ENCODE data around the gene CCDC85B. TPM values are rescaled to one million over a fixed set of nuclear protein-coding genes. Genes with fewer than 3 reads are reported as not detected.

CCDC85B gene
- total RNA-seq, 1 donor from 2014 or later = 46.9 TPM

DNA sequence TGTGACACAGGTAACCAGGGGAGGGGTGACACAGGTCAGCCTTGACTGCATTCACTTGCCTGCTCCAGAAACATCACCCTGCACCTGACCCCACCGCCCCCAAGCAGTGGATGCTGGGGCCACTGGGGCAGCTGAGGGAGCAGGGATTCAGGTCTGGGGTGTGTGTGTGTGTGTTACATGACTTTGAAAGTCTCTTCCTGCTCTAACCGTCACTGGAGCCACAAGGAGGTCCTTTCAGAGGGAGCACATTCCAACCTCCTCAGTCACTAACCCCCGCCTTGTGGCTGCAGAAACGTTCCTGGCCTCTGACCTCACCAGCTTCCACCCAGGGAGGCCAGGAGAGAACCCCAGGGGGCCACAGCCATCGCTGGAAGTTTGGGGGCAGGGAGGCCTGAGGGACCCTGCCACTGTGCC lies 12.6 kb downstream of the CCDC85B start:
- intact Hi-C loops (cut with micrococcal nuclease) = no loop called here

DNA sequence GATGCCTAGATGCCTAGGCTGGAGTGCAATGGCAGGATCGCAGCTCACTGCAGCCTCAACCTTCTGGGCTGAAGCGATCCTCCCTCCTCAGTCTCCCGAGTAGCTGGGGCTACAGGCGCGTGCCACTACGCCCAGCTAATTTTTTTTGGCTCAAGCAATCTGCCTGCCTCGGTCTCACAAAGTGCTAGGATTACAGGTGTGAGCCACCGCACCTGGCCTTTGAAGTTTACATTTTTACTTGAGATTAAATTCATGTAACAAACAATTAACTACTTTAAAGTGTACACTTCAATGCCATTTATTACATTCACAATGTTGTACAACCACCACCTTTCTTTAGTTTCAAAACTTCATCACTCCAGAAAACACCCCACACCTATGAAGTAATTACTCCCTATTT lies 13.2 kb downstream of the CCDC85B start:
- intact Hi-C loops (cut with micrococcal nuclease) = no loop called here

DNA sequence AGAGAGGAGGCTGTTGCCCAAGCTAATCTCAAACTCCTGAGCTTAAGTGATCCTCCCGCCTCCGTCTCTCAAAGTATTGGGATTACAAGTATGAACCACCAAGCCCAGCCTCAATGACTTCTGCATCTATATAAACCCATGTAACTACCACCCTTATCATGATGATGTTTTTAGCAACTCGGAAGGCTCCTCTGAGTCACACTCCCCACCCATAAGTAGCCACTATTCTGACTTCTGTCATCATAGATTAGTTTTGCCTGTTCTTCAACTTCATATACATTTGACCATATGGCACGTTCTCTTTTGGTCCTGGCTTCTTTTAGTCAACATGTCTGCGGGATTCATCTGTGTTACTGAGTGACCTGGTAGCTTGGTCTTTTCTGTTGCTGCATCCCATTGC lies 16.1 kb downstream of the CCDC85B start:
- intact Hi-C loops (cut with micrococcal nuclease) = no loop called here

DNA sequence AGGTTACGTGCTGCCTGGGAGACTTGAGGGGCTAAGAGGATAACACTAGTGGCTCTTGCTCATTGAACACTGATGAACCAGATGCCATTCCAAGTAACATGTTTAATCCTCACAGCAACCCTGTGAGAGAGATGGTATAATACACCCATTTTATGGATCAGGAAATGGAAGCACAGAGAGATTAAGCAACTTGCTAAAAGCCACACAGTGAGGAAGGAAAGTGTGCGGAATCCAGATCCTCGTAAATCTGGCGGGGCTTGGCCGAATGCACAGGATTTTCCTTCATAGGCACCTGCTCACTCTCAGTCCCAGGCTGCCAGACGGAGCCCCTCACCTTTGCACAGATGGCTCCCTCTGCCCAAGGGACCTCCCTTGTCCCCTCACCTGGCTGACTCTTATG lies 17.4 kb downstream of the CCDC85B start:
- intact Hi-C loops (cut with micrococcal nuclease) = no loop called here

DNA sequence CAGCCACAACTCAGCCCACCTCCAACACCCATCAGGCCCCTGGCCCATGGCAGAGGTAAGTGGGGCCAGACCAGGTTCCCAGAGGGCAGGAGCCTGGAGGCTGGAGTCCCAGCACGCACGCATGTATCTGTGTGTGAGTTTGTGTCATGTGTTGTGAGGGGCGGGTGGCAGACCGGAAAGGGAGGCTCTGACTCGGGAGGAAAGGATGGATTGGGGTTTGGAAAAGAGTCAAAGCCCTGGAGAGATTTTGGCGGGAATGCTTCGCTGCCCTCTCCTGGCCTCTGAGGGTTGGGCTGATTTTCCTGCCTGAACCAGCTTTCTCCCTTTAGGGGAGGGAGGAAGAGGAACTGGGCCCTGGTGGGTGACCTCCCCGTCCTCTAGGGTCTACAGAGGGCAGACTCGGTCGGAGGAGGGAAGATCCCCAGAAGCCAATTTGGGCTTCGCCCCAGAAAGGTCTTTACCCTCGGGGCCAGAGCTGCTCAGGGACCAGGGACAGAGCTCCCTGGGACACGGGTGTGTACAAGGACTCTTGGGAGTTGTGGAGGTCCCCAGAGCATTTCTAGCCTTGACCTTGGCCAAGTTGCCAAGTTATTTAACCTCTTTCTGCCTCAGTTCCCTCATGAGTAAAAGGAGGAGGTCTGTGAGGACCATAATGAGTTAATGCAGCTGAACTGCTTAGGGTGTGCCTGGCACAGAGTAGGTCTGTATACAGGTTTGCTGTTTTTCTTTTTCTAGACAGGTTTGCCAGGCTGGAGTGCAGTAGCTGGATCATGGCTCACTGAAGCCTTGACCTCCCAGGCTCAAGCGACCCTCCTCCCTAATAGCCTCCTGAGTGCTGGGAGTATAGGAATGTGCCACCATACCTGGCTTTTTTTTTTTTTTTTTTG lies 21.5 kb downstream of the CCDC85B start:
- intact Hi-C loops (cut with micrococcal nuclease) = no loop called here

DNA sequence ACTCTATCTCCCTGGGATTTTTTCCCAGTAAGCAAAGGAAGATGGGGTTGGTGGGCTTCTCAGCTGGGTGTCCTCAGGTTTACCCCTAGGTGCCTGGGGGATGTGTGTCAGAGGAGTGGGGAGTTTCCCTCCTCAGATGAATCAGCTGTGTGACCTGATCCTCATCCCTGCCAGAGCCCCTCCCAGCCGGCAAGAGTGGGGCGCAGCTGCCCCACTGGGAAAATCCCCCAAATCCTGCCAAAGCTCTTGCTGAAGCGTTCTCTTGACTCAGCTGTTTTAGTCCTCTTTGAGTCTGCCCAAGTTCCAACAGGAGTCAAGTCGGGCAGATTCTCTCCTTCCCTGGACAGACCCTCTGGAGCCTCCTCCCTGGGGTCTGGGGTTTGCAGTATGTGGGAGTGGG lies 22.4 kb downstream of the CCDC85B start:
- intact Hi-C loops (cut with micrococcal nuclease) = no loop called here

DNA sequence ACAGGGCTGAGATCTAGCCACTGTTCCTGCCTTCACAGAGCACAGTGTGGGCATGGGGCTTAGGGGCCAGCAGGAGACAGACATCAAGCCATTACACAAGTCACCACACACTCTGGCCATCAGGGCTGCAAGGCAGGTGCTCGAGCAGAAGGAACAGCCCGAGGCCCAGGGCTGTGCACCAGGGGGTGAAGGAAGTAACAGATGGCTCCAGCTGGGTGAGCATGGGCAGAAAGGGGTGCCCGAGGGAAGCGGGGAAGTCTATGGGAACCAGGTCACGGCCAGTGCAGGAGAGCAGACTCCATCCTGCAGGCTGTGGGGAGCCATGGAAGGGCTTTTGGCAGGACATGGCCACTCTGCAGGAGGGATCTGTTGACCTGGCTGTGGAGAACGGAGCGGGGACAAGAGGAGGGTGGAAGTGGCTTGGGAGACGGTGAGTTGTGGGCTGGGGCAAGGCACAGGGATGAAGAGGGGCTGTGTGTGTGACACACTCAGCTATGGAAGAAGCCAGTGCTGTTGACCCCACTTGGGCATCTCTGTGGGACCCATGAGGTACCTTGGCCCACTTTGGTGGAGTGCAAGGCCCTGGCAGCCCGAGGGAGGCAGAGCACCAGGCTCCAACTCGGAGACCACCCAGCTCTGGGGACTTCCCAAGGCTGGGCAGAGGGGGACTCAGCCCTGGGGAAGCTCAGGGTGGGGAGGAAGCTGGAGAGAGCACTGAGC lies 24.8 kb downstream of the CCDC85B start:
- intact Hi-C loops (cut with micrococcal nuclease) = loop anchor here (5.0 kb wide), 1 partner anchor 253 kb away; the partner anchor contains the start of gene RELA

DNA sequence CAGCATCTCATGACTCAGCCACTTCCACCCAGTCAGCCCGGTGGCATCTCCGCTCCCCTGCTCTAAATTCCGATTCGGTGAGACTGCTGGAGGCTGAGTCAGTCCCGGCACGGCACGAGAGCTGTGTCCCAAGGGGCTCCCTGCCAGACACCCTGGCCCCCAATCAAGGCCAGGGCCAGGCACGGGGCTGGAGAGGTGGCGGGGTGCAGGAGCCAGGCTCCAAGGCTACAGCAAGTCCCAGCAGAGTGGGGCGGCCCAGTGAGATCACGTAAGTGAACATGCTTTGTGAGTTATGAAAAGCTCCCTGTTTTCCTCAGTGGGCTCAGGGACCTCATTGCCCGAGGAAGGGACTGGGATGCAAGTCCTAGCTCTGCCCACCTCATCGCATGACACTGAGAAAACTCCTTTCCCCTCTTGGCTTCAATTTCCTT lies 25.4 kb downstream of the CCDC85B start:
- intact Hi-C loops (cut with micrococcal nuclease) = loop anchor here (5.0 kb wide), 1 partner anchor 254 kb away; the partner anchor contains the start of gene RELA

DNA sequence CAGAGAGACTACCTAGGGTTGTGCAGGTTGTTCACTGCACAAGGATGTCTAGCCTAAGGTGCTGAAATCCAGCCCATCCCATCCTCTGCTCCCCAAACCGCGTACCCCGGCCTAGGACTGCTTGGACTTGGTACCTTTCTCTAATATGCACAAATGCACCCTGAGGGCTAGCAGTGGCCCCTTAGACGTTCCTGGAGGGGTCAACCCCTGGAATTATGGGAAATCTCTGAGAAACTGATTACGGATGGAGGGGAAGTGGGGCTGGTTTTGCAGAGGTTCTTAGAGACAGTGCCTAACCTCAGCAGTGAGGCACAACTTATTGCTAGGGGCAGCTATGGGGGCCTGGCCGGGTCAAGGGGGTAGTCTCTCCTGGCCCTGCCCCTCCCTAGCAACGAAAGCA lies 25.9 kb downstream of the CCDC85B start:
- intact Hi-C loops (cut with micrococcal nuclease) = loop anchor here (5.0 kb wide), 1 partner anchor 254 kb away; the partner anchor contains the start of gene RELA

DNA sequence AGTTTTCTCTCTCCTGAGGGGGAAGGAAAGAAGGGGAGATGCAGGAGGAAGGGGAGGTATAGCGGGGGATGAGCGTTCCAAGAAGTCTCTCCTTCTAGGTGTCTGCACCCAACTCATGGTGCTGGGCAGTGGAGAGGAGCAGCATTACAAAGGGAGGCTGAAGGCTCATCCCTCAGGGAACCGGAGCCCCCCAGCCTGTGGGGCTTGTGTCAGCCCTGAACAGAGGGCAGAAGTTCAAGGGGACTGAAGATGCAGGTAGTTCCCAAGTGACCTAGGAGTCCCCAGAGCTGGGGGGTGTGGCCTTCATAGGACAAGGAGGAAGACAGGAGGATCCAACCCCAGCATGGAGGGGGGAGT lies 26.6 kb downstream of the CCDC85B start:
- intact Hi-C loops (cut with micrococcal nuclease) = loop anchor here (5.0 kb wide), 1 partner anchor 255 kb away; the partner anchor contains the start of gene RELA

DNA sequence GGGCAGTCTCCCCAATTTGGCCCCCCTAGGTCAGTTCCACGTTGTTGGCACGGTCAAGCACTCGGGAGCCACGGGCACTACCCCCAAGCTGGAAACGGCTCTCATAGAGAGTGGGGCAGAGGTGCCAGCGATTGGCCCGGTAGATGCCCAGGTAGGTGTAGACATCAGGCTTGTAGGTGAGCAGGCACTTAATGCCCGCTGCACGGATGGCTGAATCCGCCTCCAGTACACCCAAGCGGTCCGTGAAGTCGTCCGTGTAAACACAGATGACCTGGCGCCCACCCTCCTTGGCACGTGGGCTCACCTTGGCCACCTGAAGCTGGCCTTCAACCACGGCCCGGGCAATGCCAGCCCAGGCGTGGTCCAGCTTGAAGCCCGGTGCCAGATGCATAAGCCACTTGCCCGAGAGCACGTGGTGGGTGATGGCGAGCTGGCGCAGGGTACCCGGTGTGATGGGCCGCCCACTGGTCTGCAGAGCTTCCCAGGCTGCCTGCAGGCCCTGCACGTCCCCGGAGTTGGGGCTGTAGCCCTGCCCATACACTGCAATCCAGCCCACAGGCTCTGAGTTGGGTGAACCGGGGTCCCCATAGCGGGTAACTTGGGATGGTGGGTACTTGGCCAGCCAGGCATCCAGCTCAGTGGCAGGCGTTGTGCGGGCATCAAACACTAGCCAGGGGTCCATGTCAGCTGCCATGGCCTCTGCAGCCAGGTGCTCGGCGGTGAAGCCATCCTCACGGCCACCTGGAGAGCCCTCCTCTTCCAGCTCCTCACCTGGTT lies 27.1 kb downstream of the CCDC85B start:
- intact Hi-C loops (cut with micrococcal nuclease) = loop anchor here (5.0 kb wide), 1 partner anchor 255 kb away; the partner anchor contains the start of gene RELA

DNA sequence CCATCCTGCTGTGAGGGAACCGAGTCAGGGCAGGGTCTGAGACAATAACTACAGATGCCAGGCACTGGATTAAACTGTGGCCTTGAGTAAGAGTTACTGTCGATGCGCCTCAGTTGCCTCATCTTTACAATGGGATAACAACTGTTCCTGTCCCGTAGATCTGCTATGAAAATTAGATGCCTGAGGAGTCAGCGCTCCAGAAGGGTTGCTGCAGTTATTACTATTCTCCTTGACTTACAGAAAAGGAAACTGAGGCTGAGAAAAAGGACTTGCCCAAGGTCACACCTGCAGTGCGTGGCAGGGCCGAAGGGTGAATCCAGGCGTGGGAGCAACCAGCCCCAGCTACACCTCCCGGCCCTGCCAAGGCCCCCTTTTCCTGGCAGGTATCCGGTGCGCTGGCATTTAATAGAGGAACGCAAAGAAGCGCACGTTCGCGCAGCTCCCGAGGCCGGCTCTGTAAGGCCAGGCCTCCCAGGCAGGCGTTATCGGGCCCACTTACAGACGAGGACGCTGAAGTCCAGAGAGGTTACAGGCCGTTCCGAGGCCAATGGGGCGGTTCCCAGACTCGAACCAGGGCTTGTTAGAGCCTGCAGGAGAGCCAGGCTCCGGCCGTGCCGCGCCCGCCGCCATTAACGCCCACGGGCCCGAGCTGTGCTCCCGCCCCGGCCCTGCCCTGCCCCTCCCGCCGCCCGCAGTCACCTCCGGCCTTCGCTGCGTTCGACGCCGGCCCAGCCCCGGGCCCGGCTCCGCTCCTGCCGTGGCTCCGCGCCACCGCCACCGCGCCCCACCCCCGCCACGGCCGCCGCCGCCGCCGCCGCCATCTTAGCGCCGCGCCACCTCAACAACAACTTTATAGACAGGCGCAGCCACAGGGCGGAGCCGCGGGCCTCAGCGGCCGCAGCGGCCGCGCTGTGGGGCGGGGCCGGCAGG lies 28.0 kb downstream of the CCDC85B start, which contains the start of gene C11orf68:
TSS of gene C11orf68 (minus strand) at position 852 of the 930 bp plus-strand sequence. CDS start at position 821, 31 bp downstream.
- intact Hi-C loops (cut with micrococcal nuclease) = loop anchor here (1.0 to 5.0 kb wide), 12 partner anchors 10 to 350 kb away; partner anchors contain the start of genes BANF1, CCDC85B, EIF1AD and FOSL1

DNA sequence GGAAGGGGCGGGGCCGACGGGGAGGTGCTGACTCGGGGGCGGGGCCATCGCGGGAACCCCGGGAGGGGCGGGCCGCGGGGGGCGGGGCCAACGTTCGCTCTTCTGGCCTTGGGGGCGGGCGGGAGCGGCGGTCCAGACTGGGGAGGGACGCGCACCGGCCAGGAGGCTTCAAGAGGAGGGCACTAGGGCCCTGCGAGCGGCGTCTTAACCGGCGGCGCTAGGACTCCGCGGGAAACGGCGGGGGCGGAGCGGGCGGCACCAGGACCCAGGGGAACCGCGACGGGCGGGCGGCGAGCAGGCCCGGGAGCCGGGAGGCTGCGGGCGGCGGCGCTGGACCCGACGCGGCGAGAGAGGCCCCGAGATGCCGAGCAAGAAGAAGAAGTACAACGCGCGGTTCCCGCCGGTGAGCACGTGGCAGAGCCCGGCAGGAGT lies 28.7 kb downstream of the CCDC85B start, which contains the start of gene DRAP1:
TSS of gene DRAP1 (plus strand) at position 286 of the 432 bp plus-strand sequence. CDS start at position 362, 76 bp downstream.
- intact Hi-C loops (cut with micrococcal nuclease) = loop anchor here (1.0 to 5.0 kb wide), 12 partner anchors 9 to 349 kb away; partner anchors contain the start of genes BANF1, CCDC85B, EIF1AD and FOSL1

DNA sequence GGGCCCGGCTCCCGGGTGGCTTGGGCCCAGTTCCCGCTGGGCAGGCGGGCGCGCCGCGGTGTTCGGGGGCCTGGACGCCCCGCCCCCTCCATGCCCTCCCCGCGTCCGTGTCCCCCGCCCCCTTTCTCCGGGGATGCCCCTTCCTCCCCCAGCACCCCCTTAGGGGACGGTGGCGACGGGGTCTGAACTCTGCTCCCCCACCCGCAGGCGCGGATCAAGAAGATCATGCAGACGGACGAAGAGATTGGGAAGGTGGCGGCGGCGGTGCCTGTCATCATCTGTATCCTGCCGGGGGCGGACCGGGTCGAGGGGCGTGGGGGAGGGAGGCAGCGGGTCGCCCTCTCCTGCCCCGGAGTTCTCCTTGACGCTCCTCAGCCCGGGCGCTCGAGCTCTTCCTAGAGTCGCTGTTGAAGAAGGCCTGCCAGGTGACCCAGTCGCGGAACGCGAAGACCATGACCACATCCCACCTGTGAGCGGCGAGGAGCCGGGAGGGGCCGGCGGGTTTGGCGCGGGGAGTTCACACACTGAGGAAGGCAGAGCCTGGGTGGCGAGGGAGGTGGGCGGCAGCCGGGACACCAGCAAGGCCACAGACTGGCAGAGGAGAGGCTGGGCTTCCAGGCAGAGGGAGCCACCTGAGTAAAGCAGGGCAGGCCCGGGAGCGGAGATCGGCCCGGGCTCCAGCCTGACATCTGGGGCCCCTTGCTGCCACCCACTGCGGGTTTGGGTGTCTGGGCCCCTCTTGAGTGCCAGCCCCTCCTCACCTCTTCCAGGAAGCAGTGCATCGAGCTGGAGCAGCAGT lies 29.3 kb downstream of the CCDC85B start:
- intact Hi-C loops (cut with micrococcal nuclease) = loop anchor here (1.0 to 5.0 kb wide), 12 partner anchors 9 to 349 kb away; partner anchors contain the start of genes BANF1, CCDC85B, EIF1AD and FOSL1

DNA sequence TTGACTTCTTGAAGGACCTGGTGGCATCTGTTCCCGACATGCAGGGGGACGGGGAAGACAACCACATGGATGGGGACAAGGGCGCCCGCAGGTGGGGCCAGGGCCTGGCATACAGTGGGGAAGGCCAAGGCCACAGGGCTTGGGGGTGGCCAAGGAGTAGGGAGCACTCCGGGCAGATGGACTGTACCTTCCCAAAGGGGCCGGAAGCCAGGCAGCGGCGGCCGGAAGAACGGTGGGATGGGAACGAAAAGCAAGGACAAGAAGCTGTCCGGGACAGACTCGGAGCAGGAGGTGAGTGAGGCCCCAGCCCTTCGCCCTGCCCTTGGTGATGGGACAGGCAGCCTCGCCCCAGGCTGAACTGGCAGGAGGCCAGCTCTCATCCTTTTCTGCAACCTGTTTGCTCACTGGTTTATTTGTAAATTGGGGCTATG lies 29.9 kb downstream of the CCDC85B start:
- intact Hi-C loops (cut with micrococcal nuclease) = no loop called here

DNA sequence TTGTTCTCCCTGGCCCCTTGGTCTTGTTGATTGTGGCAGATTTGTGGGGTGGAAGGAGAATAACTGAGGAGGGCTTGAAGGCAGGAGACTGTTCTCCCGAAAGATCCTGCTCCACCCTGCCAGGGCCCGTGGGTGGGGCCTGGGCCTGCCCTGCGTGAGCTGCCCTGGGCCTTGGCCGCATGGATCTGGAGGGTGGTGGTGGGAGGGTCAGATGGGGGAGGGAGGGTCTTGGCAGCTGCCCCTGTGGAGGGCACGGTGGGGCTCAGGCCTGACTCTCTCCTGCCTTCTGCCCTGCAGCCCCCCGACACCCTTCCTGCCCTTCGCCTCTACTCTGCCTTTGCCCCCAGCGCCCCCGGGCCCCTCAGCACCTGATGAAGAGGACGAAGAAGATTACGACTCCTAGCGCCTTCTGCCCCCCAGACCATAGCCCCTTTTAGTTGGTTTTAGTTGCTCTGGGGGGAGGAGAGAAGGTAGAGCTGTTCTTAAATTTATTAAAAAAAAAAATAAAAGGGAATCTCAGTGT lies 30.6 kb downstream of the CCDC85B start:
- intact Hi-C loops (cut with micrococcal nuclease) = no loop called here

DNA sequence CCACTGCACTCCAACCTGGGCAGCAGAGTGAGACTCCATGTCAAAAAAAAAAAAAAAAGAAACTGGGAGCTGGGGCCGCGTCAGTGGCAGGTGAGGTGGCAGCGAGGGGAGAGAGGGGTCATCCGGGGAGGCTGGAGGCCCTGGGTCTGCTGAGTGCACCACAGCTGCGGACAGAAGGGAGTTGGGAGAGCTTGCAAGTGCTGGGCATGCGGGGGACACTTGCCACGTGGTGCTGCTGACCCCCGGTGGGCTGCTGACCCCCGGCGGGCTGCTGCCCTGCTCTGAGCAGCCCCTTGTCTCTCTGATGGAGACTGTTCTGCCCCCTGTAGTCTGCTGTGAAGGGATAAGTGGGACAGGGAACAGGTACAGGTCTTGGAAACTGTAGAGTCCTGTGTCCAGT lies 31.4 kb downstream of the CCDC85B start:
- intact Hi-C loops (cut with micrococcal nuclease) = no loop called here

DNA sequence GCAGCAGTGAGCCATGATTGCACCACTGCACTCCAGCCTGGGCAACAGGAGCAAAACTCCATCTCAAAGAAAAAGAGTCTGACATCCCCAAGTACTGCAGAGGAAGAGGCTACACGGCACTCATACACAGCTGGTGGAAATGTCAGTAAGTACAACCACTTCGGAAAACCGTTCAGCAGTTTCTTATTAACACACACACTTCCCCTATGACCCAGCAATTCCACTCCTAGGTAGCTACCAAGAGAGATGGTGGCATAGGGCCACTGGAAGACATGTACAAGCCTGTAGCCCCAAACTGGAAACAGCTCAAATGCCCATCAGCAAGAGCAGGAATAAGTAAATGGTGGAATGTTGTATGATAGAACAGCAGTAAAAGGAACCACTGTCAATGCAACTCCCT lies 32.1 kb downstream of the CCDC85B start:
- intact Hi-C loops (cut with micrococcal nuclease) = no loop called here
